ENCODE results near the gene PCID2.

Gene PCID2

GRCh38 chr13:113139577-113139976, 68.9 kb downstream of the PCID2 start:
- no peak overlapping the region for H3K4me3 ChIP-seq
- TF ChIP-seq, protein P1, sequence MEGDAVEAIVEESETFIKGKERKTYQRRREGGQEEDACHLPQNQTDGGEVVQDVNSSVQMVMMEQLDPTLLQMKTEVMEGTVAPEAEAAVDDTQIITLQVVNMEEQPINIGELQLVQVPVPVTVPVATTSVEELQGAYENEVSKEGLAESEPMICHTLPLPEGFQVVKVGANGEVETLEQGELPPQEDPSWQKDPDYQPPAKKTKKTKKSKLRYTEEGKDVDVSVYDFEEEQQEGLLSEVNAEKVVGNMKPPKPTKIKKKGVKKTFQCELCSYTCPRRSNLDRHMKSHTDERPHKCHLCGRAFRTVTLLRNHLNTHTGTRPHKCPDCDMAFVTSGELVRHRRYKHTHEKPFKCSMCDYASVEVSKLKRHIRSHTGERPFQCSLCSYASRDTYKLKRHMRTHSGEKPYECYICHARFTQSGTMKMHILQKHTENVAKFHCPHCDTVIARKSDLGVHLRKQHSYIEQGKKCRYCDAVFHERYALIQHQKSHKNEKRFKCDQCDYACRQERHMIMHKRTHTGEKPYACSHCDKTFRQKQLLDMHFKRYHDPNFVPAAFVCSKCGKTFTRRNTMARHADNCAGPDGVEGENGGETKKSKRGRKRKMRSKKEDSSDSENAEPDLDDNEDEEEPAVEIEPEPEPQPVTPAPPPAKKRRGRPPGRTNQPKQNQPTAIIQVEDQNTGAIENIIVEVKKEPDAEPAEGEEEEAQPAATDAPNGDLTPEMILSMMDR (IDR thresholded peaks at IDR 0.05) = no peak
- no peak overlapping the region for H3K27ac ChIP-seq
- DNase-seq (ENCODE audit: low spot score) = no peak

DNA sequence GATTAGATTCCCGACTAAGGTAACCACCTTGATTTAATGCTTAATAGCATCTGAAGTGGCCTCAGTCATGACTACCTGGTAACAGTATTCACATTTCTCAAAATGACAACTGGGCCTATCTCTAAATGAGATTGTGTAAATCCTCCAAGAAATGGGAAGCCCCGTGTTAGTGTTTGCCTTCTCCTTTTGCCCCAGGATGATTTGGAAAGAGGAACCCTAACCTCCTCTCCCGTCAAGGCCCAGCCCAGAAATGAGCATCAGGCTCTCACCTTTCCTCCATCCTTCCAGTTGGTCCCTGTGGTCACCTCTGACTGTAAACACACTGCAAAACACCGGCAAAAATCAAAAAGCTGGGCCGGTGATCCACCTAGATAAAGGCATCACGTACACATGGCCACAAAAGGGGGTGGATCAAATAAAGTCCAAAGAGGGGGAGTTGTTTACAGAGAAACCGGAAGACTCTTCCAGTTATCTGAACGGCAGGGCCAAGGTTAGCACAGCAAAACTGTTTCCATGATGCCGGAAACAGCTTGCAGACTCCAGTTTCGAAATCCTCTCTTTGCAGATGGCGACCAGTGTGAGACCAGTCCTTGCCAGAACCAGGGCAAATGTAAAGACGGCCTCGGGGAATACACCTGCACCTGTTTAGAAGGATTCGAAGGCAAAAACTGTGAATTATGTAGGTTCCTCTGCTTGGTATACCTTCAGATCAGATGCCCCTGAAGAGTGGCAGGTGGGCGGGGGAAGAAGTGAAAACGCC, 69.5 kb downstream of the PCID2 start:
- Histone ChIP-seq H3K4me3 (no peak overlapping the region), H3K27ac (no peak overlapping the region)
- peak; percentile 26 for DNase-seq (ENCODE audit: low spot score)
- TF ChIP-seq, protein P1 (IDR thresholded peaks at IDR 0.05) = no peak

GRCh38 chr13:113137691-113138298, 70.7 kb downstream of the PCID2 start:
- Histone ChIP-seq H3K27ac (no peak overlapping the region), H3K4me3 (no peak overlapping the region)
- TF ChIP-seq, protein P1 (IDR thresholded peaks at IDR 0.05) = no peak
- peak; percentile 14 for DNase-seq (ENCODE audit: low spot score)

GRCh38 chr13:113135281-113135760, 73.1 kb downstream of the PCID2 start:
- DNase-seq (ENCODE audit: low spot score) = peak; percentile 8
- Histone ChIP-seq H3K4me3 (no peak overlapping the region), H3K27ac (no peak overlapping the region)
- TF ChIP-seq, protein P1 (IDR thresholded peaks at IDR 0.05) = no peak

- DNase-seq (ENCODE audit: low spot score) = peak; percentile 64
- no peak overlapping the region for H3K27ac ChIP-seq
- TF ChIP-seq, protein P1 (IDR thresholded peaks at IDR 0.05) = no peak
- peak overlapping the region; percentile 63 for H3K4me3 ChIP-seq
These were observed 78.3 kb downstream of the PCID2 start for GRCh38 chr13:113129921-113130750.

GRCh38 chr13:113129480-113129879, 79.0 kb downstream of the PCID2 start:
- Histone ChIP-seq H3K4me3 (peak overlapping the region; percentile 63), H3K27ac (no peak overlapping the region)
- peak; percentile 36 for DNase-seq (ENCODE audit: low spot score)
- TF ChIP-seq, protein P1 (IDR thresholded peaks at IDR 0.05) = no peak

Measured in coronary artery (tissue), 2 donors.